H7 (cell line): ENCODE data around the gene SDK1. TPM values are rescaled to one million over a fixed set of nuclear protein-coding genes. Genes with fewer than 3 reads are reported as not detected.

Experiments used
- DNase-seq: peaks from one replicate; pipeline ENCODE4 v3.0.0; 2012
- H3K27me3 ChIP-seq: 2 replicates; pipeline ENCODE4 v1.6.0; 2011; ENCODE audit warnings: mild to moderate bottlenecking, low read length; ENCODE audit not compliant: control insufficient read depth, insufficient read depth
- H3K36me3 ChIP-seq: replicated peaks from 2 replicates; pipeline ENCODE4 v1.5.1; 2011; ENCODE audit warnings: low read length; ENCODE audit not compliant: control insufficient read depth, insufficient read depth
- H3K4me3 ChIP-seq: 2 replicates; pipeline ENCODE4 v1.5.1; 2011; ENCODE audit warnings: low read depth, mild to moderate bottlenecking, control low read depth, low read length, moderate library complexity; ENCODE audit not compliant: insufficient read depth
- total RNA-seq: library from RNA; depleted of rRNA; stranded (reverse); fragments of >200 nt; shearing (Covaris generic); gene quantifications from 2 replicates; pipeline ENCODE4 v1.2.3, GENCODE V29; 2014

Gene SDK1
- total RNA-seq, 1 experiment from 2014 or later = 2.4 TPM

GRCh38 chr7:3501671-3502070, 200.6 kb downstream of the SDK1 start:
- no peak for DNase-seq
- H3K27me3 ChIP-seq = no peaks in the 10 kb centered on the region

GRCh38 chr7:3504384-3504783, 203.3 kb downstream of the SDK1 start:
- Histone ChIP-seq H3K4me3 (no peak overlapping the region), H3K27me3 (no peaks in the 10 kb centered on the region), H3K36me3 (no peaks in the 10 kb centered on the region)
- no peak for DNase-seq

More at GRCh38 chr7:3501671-3502070, 200.6 kb downstream of the SDK1 start:
- no peaks in the 10 kb centered on the region for H3K36me3 ChIP-seq
- no peak overlapping the region for H3K4me3 ChIP-seq

DNA sequence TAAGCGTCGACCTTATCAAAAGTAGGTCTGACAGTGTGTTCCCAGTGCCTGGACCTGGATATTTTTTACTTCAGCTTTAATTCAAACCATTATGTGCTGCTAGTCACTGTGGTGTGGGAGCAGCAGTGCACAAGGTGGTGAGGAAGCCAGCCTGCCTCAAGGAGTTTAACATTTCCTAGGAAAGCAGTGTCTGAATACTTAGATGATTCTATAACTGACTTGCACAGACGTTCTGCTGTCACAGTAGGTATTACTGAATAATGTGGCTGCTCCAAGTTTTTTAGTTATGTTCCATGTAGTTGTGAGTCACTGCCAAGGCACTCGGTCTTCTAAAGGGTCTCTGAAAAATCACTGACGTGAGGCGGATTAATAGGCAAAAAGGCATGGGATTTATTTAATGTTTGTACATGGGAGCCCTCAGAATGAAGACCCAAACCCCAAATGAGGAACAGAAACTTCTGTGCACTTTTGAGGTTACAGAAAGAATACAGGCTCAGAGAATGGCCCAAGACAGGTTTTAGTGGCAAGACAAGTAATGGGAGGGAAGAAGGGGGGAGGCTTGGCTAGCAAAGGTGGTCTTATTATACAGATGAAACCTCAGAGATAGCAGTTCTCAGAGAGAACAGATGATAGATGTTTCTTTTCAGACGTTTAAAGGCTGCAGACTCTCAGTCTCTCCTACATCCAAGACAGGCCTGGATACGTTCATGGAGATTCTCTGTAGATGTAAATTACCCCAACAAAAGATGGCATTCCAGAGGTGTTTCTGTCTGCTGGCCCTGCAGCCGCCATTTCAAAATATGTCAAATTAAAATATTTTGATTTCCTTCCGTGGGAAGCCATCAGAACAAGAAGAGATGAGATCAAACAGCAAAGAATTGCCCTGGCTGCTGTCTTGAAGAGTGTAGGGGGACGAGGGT, 209.3 kb downstream of the SDK1 start:
- no peaks in the 10 kb centered on the region for H3K27me3 ChIP-seq
- H3K36me3 ChIP-seq = no peaks in the 10 kb centered on the region
- DNase-seq = no peak
- H3K4me3 ChIP-seq = no peak overlapping the region

DNA sequence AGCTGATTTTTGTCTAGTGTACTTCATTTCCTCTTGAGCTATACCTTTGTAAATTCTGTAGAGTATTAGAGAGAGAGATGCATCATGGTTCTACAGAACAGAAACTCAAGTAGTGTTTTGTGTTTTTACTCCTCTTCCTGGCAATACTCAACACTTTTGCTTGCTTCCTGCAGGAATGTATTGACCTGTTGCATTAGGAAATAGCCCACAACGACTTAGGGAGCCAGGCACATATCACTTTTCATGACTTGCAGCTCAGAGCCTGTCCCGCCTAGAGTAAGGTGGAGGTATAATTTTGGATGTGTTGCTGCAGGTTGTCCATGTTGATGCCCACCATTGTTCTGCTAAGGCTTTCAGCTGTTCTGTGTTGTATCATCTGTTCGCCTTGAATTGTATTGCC, 216.3 kb downstream of the SDK1 start:
- H3K27me3 ChIP-seq = no peaks in the 10 kb centered on the region
- no peaks in the 10 kb centered on the region for H3K36me3 ChIP-seq
- H3K4me3 ChIP-seq = no peak overlapping the region
- DNase-seq = no peak

GRCh38 chr7:3518546-3518945, 217.5 kb downstream of the SDK1 start:
- H3K4me3 ChIP-seq = no peak overlapping the region
- DNase-seq = no peak
- H3K27me3 ChIP-seq = no peaks in the 10 kb centered on the region
- H3K36me3 ChIP-seq = no peaks in the 10 kb centered on the region

GRCh38 chr7:3520206-3520605, 219.2 kb downstream of the SDK1 start:
- Histone ChIP-seq H3K27me3 (no peaks in the 10 kb centered on the region), H3K36me3 (no peaks in the 10 kb centered on the region), H3K4me3 (no peak overlapping the region)
- DNase-seq = no peak

GRCh38 chr7:3527496-3528124, 226.6 kb downstream of the SDK1 start:
- H3K36me3 ChIP-seq = no peaks in the 10 kb centered on the region
- DNase-seq = no peak
- no peak overlapping the region for H3K4me3 ChIP-seq
- no peaks in the 10 kb centered on the region for H3K27me3 ChIP-seq

GRCh38 chr7:3533040-3533439, 232.0 kb downstream of the SDK1 start:
- DNase-seq = no peak
- no peak overlapping the region for H3K4me3 ChIP-seq
- no peaks in the 10 kb centered on the region for H3K27me3 ChIP-seq
- H3K36me3 ChIP-seq = no peaks in the 10 kb centered on the region

- no peak for DNase-seq
- no peaks in the 10 kb centered on the region for H3K27me3 ChIP-seq
- no peak overlapping the region for H3K4me3 ChIP-seq
- no peaks in the 10 kb centered on the region for H3K36me3 ChIP-seq
Observed at GRCh38 chr7:3537210-3537875, 236.3 kb downstream of the SDK1 start.

GRCh38 chr7:3538041-3538440, 237.0 kb downstream of the SDK1 start:
- DNase-seq = no peak
- Histone ChIP-seq H3K27me3 (no peaks in the 10 kb centered on the region), H3K4me3 (no peak overlapping the region), H3K36me3 (no peaks in the 10 kb centered on the region)

- H3K4me3 ChIP-seq = no peak overlapping the region
- H3K27me3 ChIP-seq = no peaks in the 10 kb centered on the region
- no peak for DNase-seq
- H3K36me3 ChIP-seq = no peaks in the 10 kb centered on the region
Observed at GRCh38 chr7:3540456-3541220, 239.6 kb downstream of the SDK1 start.

DNA sequence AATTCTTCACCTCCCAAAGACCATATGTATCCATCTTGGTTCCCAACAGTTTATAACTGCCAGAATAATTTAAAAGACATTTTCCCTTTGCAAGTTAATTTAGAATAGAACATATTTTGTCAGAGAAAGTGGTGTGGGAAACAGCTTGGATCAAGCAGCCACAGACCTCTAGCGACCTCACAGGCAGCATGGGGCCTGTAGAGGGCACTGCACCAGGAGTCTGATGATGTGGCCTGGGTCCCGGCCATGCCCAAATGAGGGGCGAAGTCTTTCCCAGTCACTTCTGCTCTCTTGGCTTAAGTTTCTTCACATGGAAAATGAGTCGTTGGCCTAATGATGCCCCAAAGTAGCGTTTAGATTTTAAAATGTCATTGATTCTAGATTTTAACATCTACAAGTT, 243.2 kb downstream of the SDK1 start:
- DNase-seq = peak; percentile 38

DNA sequence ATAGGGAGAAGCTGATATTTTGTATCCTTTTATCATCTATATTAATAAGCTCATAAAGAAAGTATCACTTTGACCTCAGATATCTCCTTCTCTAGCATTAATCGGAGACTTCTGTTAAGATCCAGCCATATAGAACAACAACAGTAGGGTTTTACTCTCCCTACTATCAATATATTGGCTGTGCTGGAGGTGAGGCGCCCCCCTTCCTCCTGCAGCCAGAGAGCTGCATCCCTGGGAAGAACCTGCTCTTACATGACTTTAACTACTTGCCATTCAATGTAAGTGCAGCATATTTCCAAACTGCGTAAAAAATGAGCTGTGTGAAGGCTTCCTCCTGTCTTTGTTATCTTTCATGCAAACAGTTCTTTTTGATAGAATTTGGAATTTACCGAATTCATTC, 247.8 kb downstream of the SDK1 start:
- peak; percentile 49 for DNase-seq
- Histone ChIP-seq H3K36me3 (no peaks in the 10 kb centered on the region), H3K27me3 (no peaks in the 10 kb centered on the region), H3K4me3 (no peak overlapping the region)

More for the DNA sequence above, 243.2 kb downstream of the SDK1 start:
- no peaks in the 10 kb centered on the region for H3K36me3 ChIP-seq
- no peaks in the 10 kb centered on the region for H3K27me3 ChIP-seq
- no peak overlapping the region for H3K4me3 ChIP-seq

- Histone ChIP-seq H3K4me3 (no peak overlapping the region), H3K36me3 (no peaks in the 10 kb centered on the region), H3K27me3 (no peaks in the 10 kb centered on the region)
- no peak for DNase-seq
Observed at GRCh38 chr7:3549601-3550000, 248.5 kb downstream of the SDK1 start.
